NCI-H2029 (cell line): ENCODE results near the gene PTPN20.
"Not testable (repeated sequence)": the region's sequence is repeated elsewhere in the genome, so short reads cannot be mapped to it uniquely, and the experiment has no call there.

Experiments used
- DNase-seq: peaks from one replicate; lab custom pipeline; 2025; lab: John Stamatoyannopoulos, UW

The PTPN20 gene

GRCh38 chr10:46960742-46961141 lies 49.5 kb downstream of the PTPN20 start:
- not testable (repeated sequence) for DNase-seq

- DNase-seq = not testable (repeated sequence)
These were observed 52.1 kb downstream of the PTPN20 start for GRCh38 chr10:46963356-46963755.

GRCh38 chr10:46967013-46967412 lies 55.8 kb downstream of the PTPN20 start:
- not testable (repeated sequence) for DNase-seq

GRCh38 chr10:46980223-46980622 lies 69.0 kb downstream of the PTPN20 start:
- DNase-seq = not testable (repeated sequence)

- DNase-seq = not testable (repeated sequence)
These were observed 76.2 kb downstream of the PTPN20 start for GRCh38 chr10:46987233-46987924.

GRCh38 chr10:46992803-46993561 lies 81.8 kb downstream of the PTPN20 start:
- DNase-seq = no peak

- no peak for DNase-seq
These were observed 84.0 kb downstream of the PTPN20 start for GRCh38 chr10:46995234-46995633.

GRCh38 chr10:46998192-46998591 lies 87.0 kb downstream of the PTPN20 start:
- DNase-seq = no peak

- DNase-seq = no peak
These were observed 87.4 kb downstream of the PTPN20 start for GRCh38 chr10:46998595-46998994.

GRCh38 chr10:46999217-46999616 lies 88.0 kb downstream of the PTPN20 start:
- no peak for DNase-seq

- no peak for DNase-seq
These were observed 97.5 kb downstream of the PTPN20 start for GRCh38 chr10:47008769-47009168.

GRCh38 chr10:47009215-47009838 lies 98.1 kb downstream of the PTPN20 start:
- no peak for DNase-seq

- no peak for DNase-seq
These were observed 98.8 kb downstream of the PTPN20 start for GRCh38 chr10:47010036-47010435.

- no peak for DNase-seq
These were observed 101.0 kb downstream of the PTPN20 start for GRCh38 chr10:47012214-47012613.

GRCh38 chr10:47013507-47014154 lies 102.4 kb downstream of the PTPN20 start:
- no peak for DNase-seq

- no peak for DNase-seq
These were observed 104.2 kb downstream of the PTPN20 start for GRCh38 chr10:47015404-47015803.

GRCh38 chr10:47016564-47016963 lies 105.3 kb downstream of the PTPN20 start:
- no peak for DNase-seq

- DNase-seq = no peak
These were observed 107.0 kb downstream of the PTPN20 start for GRCh38 chr10:47018026-47018735.

- DNase-seq = no peak
These were observed 108.2 kb downstream of the PTPN20 start for GRCh38 chr10:47019155-47020145.

- DNase-seq = no peak
These were observed 109.2 kb downstream of the PTPN20 start for GRCh38 chr10:47020471-47020870.

GRCh38 chr10:47021850-47022249 lies 110.6 kb downstream of the PTPN20 start:
- DNase-seq = no peak
